ENCODE data around the gene BMPR1A.

The BMPR1A gene

GRCh38 chr10:86855513-86855912, 99.1 kb downstream of the BMPR1A start:
- no peak overlapping the region for H3K4me2 ChIP-seq (ENCODE audit: low read length)
- no peaks in the 10 kb centered on the region for H4K20me1 ChIP-seq (ENCODE audit: insufficient read depth, low read length)
- no peak overlapping the region for H2AFZ ChIP-seq (ENCODE audit: low read depth, low read length)
- TF ChIP-seq EZH2phosphoT487 (IDR thresholded peaks at IDR 0.05; ENCODE audit: low read depth) (no peak), CTCF (IDR thresholded peaks at IDR 0.05; ENCODE audit: low read depth, low read length) (no peak)
- H3K27me3 ChIP-seq (ENCODE audit: low read depth, low read length), result no peaks in the 10 kb centered on the region
- no peaks in the 10 kb centered on the region for H3K9me3 ChIP-seq (ENCODE audit: insufficient read depth, low read length)
- H3K9ac ChIP-seq (ENCODE audit: low read length), result no peak overlapping the region
- H3K4me1 ChIP-seq (ENCODE audit: low read length), result no peaks in the 10 kb centered on the region
- no peaks in the 10 kb centered on the region for H3K79me2 ChIP-seq (ENCODE audit: low read length)
- H3K36me3 ChIP-seq (replicated peaks; ENCODE audit: low read depth, low read length), result no peaks in the 10 kb centered on the region
- H3K27ac ChIP-seq (ENCODE audit: low read length), result no peak overlapping the region
- H3K4me3 ChIP-seq (ENCODE audit: low read length), result no peak overlapping the region

- H3K27me3 ChIP-seq (ENCODE audit: low read depth, low read length), result no peaks in the 10 kb centered on the region
- no peak for TF ChIP-seq CTCF (IDR thresholded peaks at IDR 0.05; ENCODE audit: low read depth, low read length)
- no peak for TF ChIP-seq EZH2phosphoT487 (IDR thresholded peaks at IDR 0.05; ENCODE audit: low read depth)
- H2AFZ ChIP-seq (ENCODE audit: low read depth, low read length), result no peak overlapping the region
- H4K20me1 ChIP-seq (ENCODE audit: insufficient read depth, low read length), result no peaks in the 10 kb centered on the region
- H3K4me1 ChIP-seq (ENCODE audit: low read length), result no peaks in the 10 kb centered on the region
- H3K9me3 ChIP-seq (ENCODE audit: insufficient read depth, low read length), result no peaks in the 10 kb centered on the region
- H3K36me3 ChIP-seq (replicated peaks; ENCODE audit: low read depth, low read length), result no peaks in the 10 kb centered on the region
- no peak overlapping the region for H3K9ac ChIP-seq (ENCODE audit: low read length)
- no peak overlapping the region for H3K4me2 ChIP-seq (ENCODE audit: low read length)
- no peak overlapping the region for H3K27ac ChIP-seq (ENCODE audit: low read length)
- no peaks in the 10 kb centered on the region for H3K79me2 ChIP-seq (ENCODE audit: low read length)
- no peak overlapping the region for H3K4me3 ChIP-seq (ENCODE audit: low read length)
Measured at GRCh38 chr10:86856156-86856555, 99.7 kb downstream of the BMPR1A start.

- Histone ChIP-seq H3K79me2 (ENCODE audit: low read length) (no peaks in the 10 kb centered on the region), H3K27me3 (ENCODE audit: low read depth, low read length) (no peaks in the 10 kb centered on the region), H4K20me1 (ENCODE audit: insufficient read depth, low read length) (no peaks in the 10 kb centered on the region), H3K36me3 (replicated peaks; ENCODE audit: low read depth, low read length) (no peaks in the 10 kb centered on the region), H3K9me3 (ENCODE audit: insufficient read depth, low read length) (no peaks in the 10 kb centered on the region), H3K4me1 (ENCODE audit: low read length) (no peaks in the 10 kb centered on the region), H3K4me2 (ENCODE audit: low read length) (no peak overlapping the region), H3K27ac (ENCODE audit: low read length) (no peak overlapping the region), H2AFZ (ENCODE audit: low read depth, low read length) (no peak overlapping the region), H3K9ac (ENCODE audit: low read length) (no peak overlapping the region), H3K4me3 (ENCODE audit: low read length) (no peak overlapping the region)
- TF ChIP-seq CTCF (IDR thresholded peaks at IDR 0.05; ENCODE audit: low read depth, low read length), result no peak
- TF ChIP-seq EZH2phosphoT487 (IDR thresholded peaks at IDR 0.05; ENCODE audit: low read depth), result no peak
Measured at GRCh38 chr10:86857128-86857721, 100.8 kb downstream of the BMPR1A start.

- H3K27ac ChIP-seq (ENCODE audit: low read length), result no peak overlapping the region
- no peak for TF ChIP-seq CTCF (IDR thresholded peaks at IDR 0.05; ENCODE audit: low read depth, low read length)
- no peak for TF ChIP-seq EZH2phosphoT487 (IDR thresholded peaks at IDR 0.05; ENCODE audit: low read depth)
- no peaks in the 10 kb centered on the region for H3K36me3 ChIP-seq (replicated peaks; ENCODE audit: low read depth, low read length)
- no peak overlapping the region for H2AFZ ChIP-seq (ENCODE audit: low read depth, low read length)
- no peaks in the 10 kb centered on the region for H3K79me2 ChIP-seq (ENCODE audit: low read length)
- no peak overlapping the region for H3K4me3 ChIP-seq (ENCODE audit: low read length)
- no peaks in the 10 kb centered on the region for H4K20me1 ChIP-seq (ENCODE audit: insufficient read depth, low read length)
- H3K9me3 ChIP-seq (ENCODE audit: insufficient read depth, low read length), result no peaks in the 10 kb centered on the region
- H3K4me1 ChIP-seq (ENCODE audit: low read length), result no peaks in the 10 kb centered on the region
- no peaks in the 10 kb centered on the region for H3K27me3 ChIP-seq (ENCODE audit: low read depth, low read length)
- no peak overlapping the region for H3K4me2 ChIP-seq (ENCODE audit: low read length)
- H3K9ac ChIP-seq (ENCODE audit: low read length), result no peak overlapping the region
Measured at GRCh38 chr10:86858011-86858410, 101.6 kb downstream of the BMPR1A start.

Data from OCI-LY3 (cell line).